BE2C (cell line): ENCODE results near the gene HS1BP3.

Experiments
- DNase-seq: peaks from one replicate; pipeline ENCODE4 v3.0.0-alpha.2; 2020
- H3K27me3 ChIP-seq: fragments of 250-450 bp; sonication (Bioruptor Pico); 2 replicates; pipeline ENCODE4 v1.5.1; 2020; ENCODE audit warnings: mild to moderate bottlenecking
- H3K36me3 ChIP-seq: fragments of 250-450 bp; sonication (Bioruptor Pico); 2 replicates; pipeline ENCODE4 v1.5.1; 2020; ENCODE audit warnings: mild to moderate bottlenecking
- H3K4me1 ChIP-seq: fragments of 250-450 bp; sonication (Bioruptor Pico); 2 replicates; pipeline ENCODE4 v1.5.1; 2020
- H3K4me3 ChIP-seq: 2 replicates; pipeline ENCODE4 v1.5.1; 2011; ENCODE audit warnings: low read depth, low read length
- H3K9me3 ChIP-seq: fragments of 250-450 bp; sonication (Bioruptor Pico); 2 replicates; pipeline ENCODE4 v1.5.1; 2020
- CTCF ChIP-seq: IDR thresholded peaks from 2 replicates; pipeline ENCODE4 v1.5.1; 2012; ENCODE audit warnings: mild to moderate bottlenecking, low read depth, low read length

HS1BP3 gene

DNA sequence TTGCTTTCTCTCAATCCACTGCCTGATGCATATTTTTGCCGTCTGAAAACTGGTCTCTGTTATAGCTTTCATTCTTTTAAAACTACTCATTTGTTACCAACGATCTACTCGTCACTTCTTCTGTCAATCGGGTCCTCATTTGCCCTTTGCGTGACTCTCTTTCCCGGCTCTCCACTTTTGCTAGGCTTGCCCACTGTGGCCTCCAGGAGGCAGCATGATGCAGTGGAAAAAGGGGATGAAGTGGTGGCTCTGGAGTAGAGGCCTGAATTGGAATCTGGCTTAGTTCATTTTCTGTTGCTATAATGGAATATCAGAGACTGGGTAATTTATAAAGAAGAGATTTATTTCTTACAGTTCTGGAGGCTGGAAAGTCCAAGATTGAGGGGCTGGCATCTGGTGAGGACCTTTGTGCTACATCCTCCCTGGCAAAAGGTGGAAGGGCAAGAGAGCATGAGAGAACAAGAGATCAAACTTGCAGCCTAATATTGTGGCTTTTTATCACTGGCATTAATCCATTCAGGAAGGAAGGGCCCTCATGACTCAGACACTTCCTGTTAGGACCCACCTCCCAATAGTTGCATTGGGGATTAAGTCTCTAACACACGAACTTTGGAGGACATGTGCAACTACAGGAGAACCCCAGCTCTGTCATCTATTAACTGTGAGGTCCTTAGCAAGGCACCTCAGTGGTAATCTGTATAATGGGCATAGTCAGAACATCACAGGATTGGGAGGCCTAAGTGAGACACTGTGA, 31.4 kb upstream of the HS1BP3 start:
- Histone ChIP-seq H3K36me3 (peaks cover 3% of the 10 kb centered on the region; the same call in 1 of the 2 replicates), H3K4me3 (no peak overlapping the region), H3K4me1 (no peaks in the 10 kb centered on the region), H3K27me3 (no peaks in the 10 kb centered on the region), H3K9me3 (no peaks in the 10 kb centered on the region)
- no peak for DNase-seq
- TF ChIP-seq CTCF = peak; percentile 74

DNA sequence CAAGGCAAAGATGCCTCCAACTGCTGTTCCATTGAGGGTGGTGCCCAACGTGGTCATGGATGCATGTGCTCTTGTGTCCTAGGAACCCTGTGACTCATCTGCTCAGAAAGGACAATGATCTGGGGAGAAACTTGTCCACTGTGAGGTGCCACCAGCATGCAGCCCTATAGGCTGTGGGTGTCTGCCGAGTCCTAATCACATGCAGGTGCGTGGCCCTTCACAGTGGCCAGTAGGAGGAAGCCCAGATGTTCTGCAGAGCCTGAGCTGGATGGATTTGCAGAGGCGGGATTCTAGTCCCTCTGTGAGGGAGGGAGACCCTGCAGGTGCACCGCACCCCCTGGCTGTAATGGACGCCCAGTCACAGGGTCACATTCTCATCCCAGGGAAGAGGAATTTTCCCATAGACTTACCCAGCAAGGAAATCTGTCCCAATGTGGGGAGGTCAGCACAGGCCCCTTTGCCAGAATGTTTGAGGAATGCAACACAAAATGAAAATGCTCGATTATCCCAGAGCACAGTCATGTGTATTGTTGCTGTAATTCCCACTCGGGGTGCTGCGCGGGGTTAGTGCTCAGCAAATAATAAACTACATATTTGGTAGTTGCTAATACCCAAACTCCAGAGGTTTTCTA, 30.0 kb upstream of the HS1BP3 start:
- Histone ChIP-seq H3K4me1 (no peaks in the 10 kb centered on the region), H3K27me3 (no peaks in the 10 kb centered on the region), H3K9me3 (no peaks in the 10 kb centered on the region), H3K36me3 (peaks cover 3% of the 10 kb centered on the region; the same call in 1 of the 2 replicates), H3K4me3 (no peak overlapping the region)
- no peak for TF ChIP-seq CTCF
- no peak for DNase-seq

GRCh38 chr2:20678780-20679179, 27.9 kb upstream of the HS1BP3 start:
- TF ChIP-seq CTCF = no peak
- Histone ChIP-seq H3K4me3 (no peak overlapping the region), H3K9me3 (no peaks in the 10 kb centered on the region), H3K27me3 (no peaks in the 10 kb centered on the region), H3K36me3 (peaks cover 3% of the 10 kb centered on the region; the same call in 1 of the 2 replicates), H3K4me1 (no peaks in the 10 kb centered on the region)
- no peak for DNase-seq

- no peaks in the 10 kb centered on the region for H3K9me3 ChIP-seq
- H3K4me3 ChIP-seq = no peak overlapping the region
- no peaks in the 10 kb centered on the region; the same call in 1 of the 2 replicates for H3K27me3 ChIP-seq
- peaks cover 3% of the 10 kb centered on the region; the same call in 1 of the 2 replicates for H3K36me3 ChIP-seq
- TF ChIP-seq CTCF = no peak
- H3K4me1 ChIP-seq = no peaks in the 10 kb centered on the region
- DNase-seq = no peak
Measured at GRCh38 chr2:20678086-20678395, 27.1 kb upstream of the HS1BP3 start.

- Histone ChIP-seq H3K36me3 (peaks cover 3% of the 10 kb centered on the region; the same call in 1 of the 2 replicates), H3K4me1 (no peaks in the 10 kb centered on the region), H3K27me3 (peaks cover 2% of the 10 kb centered on the region), H3K9me3 (no peaks in the 10 kb centered on the region), H3K4me3 (no peak overlapping the region)
- peak; percentile 52 for TF ChIP-seq CTCF
- DNase-seq = no peak
Measured at GRCh38 chr2:20677301-20678085, 26.6 kb upstream of the HS1BP3 start.
